HEK293 (cell line): ENCODE data around the gene PIK3CD.

Experiments used
- CTCF ChIA-PET: fragments of 350-600 bp; formaldehyde crosslinking; extraction: SDS; loops from one replicate; lab custom pipeline; 2021; ENCODE audit warnings: antibody characterized with exemption; lab: Yijun Ruan, JAX
- POLR2A ChIA-PET: fragments of 300-600 bp; formaldehyde crosslinking; extraction: SDS; loops from one replicate; lab custom pipeline; 2020; ENCODE audit warnings: antibody characterized with exemption, inconsistent platforms; lab: Yijun Ruan, JAX
- H3K27ac ChIP-seq: fragments of 200-500 bp; sonication (Bioruptor generic); 2 replicates; pipeline ENCODE4 v1.5.1; 2014; ENCODE audit warnings: low read depth, low read length, control low read depth, inconsistent platforms; ENCODE audit errors: extremely low read depth
- H3K36me3 ChIP-seq, 2 experiments: fragments of 200-500 bp in 1 of 2; sonication (Bioruptor generic) in 1 of 2; 1 replicate in 1 of 2; 2 replicates in 1 of 2; pipeline ENCODE4 v1.5.1; 2014 to 2017; ENCODE audit warnings: inconsistent platforms in 2 of 2, low read length in 2 of 2; ENCODE audit not compliant: control insufficient read depth in 2 of 2, insufficient read depth in 1 of 2
- H3K4me1 ChIP-seq: fragments of 200-500 bp; sonication (Bioruptor generic); 2 replicates; pipeline ENCODE4 v1.5.1; 2014; ENCODE audit warnings: mild to moderate bottlenecking, low read length, inconsistent platforms; ENCODE audit not compliant: control insufficient read depth, insufficient read depth
- H3K4me3 ChIP-seq: 2 replicates; pipeline ENCODE4 v1.5.1; 2011; ENCODE audit warnings: low read depth, mild to moderate bottlenecking, control low read depth, low read length, moderate library complexity
- H3K9me3 ChIP-seq: fragments of 200-500 bp; sonication (Bioruptor generic); 2 replicates; pipeline ENCODE4 v1.5.1; 2014; ENCODE audit warnings: low read depth, low read length, inconsistent platforms; ENCODE audit not compliant: control insufficient read depth, insufficient read depth
- KLF17 ChIP-seq: fragments of 450-650 bp; formaldehyde crosslinking; IDR thresholded peaks from 2 replicates; pipeline ENCODE4 v1.5.1; 2016; ENCODE audit warnings: missing biosample characterization, missing genetic modification characterization
- KLF7 ChIP-seq: fragments of 450-650 bp; formaldehyde crosslinking; IDR thresholded peaks from 2 replicates; pipeline ENCODE4 v1.5.1; 2016; ENCODE audit warnings: missing biosample characterization, missing genetic modification characterization, borderline replicate concordance
- OVOL3 ChIP-seq: fragments of 450-650 bp; formaldehyde crosslinking; IDR thresholded peaks from 2 replicates; pipeline ENCODE4 v1.5.1; 2016; ENCODE audit warnings: missing biosample characterization, missing genetic modification characterization
- PRDM2 ChIP-seq: fragments of 450-650 bp; formaldehyde crosslinking; IDR thresholded peaks from 2 replicates; pipeline ENCODE4 v1.5.1; 2016; ENCODE audit warnings: missing biosample characterization, missing genetic modification characterization, borderline replicate concordance
- SETDB1 ChIP-seq: IDR thresholded peaks from one replicate; pipeline ENCODE4 v1.6.1; 2017; ENCODE audit warnings: mild to moderate bottlenecking, low read length, moderate library complexity, mixed read lengths; ENCODE audit not compliant: insufficient read length
- ZBTB49 ChIP-seq: fragments of 450-650 bp; formaldehyde crosslinking; IDR thresholded peaks from 2 replicates; pipeline ENCODE4 v1.5.1; 2016; ENCODE audit warnings: missing biosample characterization, missing genetic modification characterization, low read depth
- ZEB2 ChIP-seq: fragments of 450-650 bp; formaldehyde crosslinking; IDR thresholded peaks from 2 replicates; pipeline ENCODE4 v1.5.1; 2016; ENCODE audit warnings: missing biosample characterization, missing genetic modification characterization
- ZNF138 ChIP-seq: fragments of 450-650 bp; formaldehyde crosslinking; IDR thresholded peaks from 2 replicates; pipeline ENCODE4 v1.5.1; 2016; ENCODE audit warnings: missing biosample characterization, missing genetic modification characterization, borderline replicate concordance
- ZNF18 ChIP-seq: fragments of 450-650 bp; formaldehyde crosslinking; IDR thresholded peaks from 2 replicates; pipeline ENCODE4 v1.5.1; 2016; ENCODE audit warnings: missing biosample characterization, missing genetic modification characterization
- ZNF266 ChIP-seq: fragments of 450-650 bp; formaldehyde crosslinking; IDR thresholded peaks from 2 replicates; pipeline ENCODE4 v1.5.1; 2016; ENCODE audit warnings: missing biosample characterization, missing genetic modification characterization, low read depth
- ZNF274 ChIP-seq, 2 experiments: fragments of 200-500 bp in 1 of 2; fragments of 450-650 bp in 1 of 2; sonication (Bioruptor generic) in 1 of 2; formaldehyde crosslinking in 1 of 2; IDR thresholded peaks; 2 replicates each; pipeline versions ENCODE4 v1.5.1 to v1.6.1; 2014 to 2016; ENCODE audit warnings: borderline replicate concordance in 1 of 2, inconsistent platforms in 1 of 2, low read length in 1 of 2, missing biosample characterization in 1 of 2, missing genetic modification characterization in 1 of 2
- ZNF280C ChIP-seq: fragments of 450-650 bp; formaldehyde crosslinking; IDR thresholded peaks from 2 replicates; pipeline ENCODE4 v1.5.1; 2016; ENCODE audit warnings: missing biosample characterization, missing genetic modification characterization
- ZNF362 ChIP-seq: fragments of 450-650 bp; formaldehyde crosslinking; IDR thresholded peaks from 2 replicates; pipeline ENCODE4 v1.5.1; 2016; ENCODE audit warnings: missing biosample characterization, missing genetic modification characterization
- ZNF37A ChIP-seq: fragments of 450-650 bp; IDR thresholded peaks from 2 replicates; pipeline ENCODE4 v1.5.1; 2018; ENCODE audit warnings: missing biosample characterization, missing genetic modification characterization
- ZNF488 ChIP-seq: fragments of 450-650 bp; formaldehyde crosslinking; IDR thresholded peaks from 2 replicates; pipeline ENCODE4 v1.5.1; 2016; ENCODE audit warnings: missing biosample characterization, missing genetic modification characterization
- ZNF555 ChIP-seq: fragments of 450-650 bp; formaldehyde crosslinking; conservative IDR thresholded peaks from 2 replicates; pipeline ENCODE4 v1.5.1; 2017; ENCODE audit warnings: missing biosample characterization, mild to moderate bottlenecking, missing genetic modification characterization, inconsistent platforms
- ZNF571 ChIP-seq: fragments of 450-650 bp; formaldehyde crosslinking; IDR thresholded peaks from 2 replicates; pipeline ENCODE4 v1.5.0; 2017; ENCODE audit warnings: missing biosample characterization, missing genetic modification characterization
- ZNF629 ChIP-seq: fragments of 450-650 bp; formaldehyde crosslinking; IDR thresholded peaks from 2 replicates; pipeline ENCODE4 v1.5.1; 2017; ENCODE audit warnings: missing biosample characterization, missing genetic modification characterization
- ZNF664 ChIP-seq: fragments of 450-650 bp; formaldehyde crosslinking; IDR thresholded peaks from 2 replicates; pipeline ENCODE4 v1.5.1; 2016; ENCODE audit warnings: missing biosample characterization, missing genetic modification characterization
- ZNF670 ChIP-seq: fragments of 450-650 bp; formaldehyde crosslinking; IDR thresholded peaks from 2 replicates; pipeline ENCODE4 v1.5.1; 2016; ENCODE audit warnings: missing biosample characterization, missing genetic modification characterization, low read depth
- ZNF677 ChIP-seq: fragments of 450-650 bp; IDR thresholded peaks from 2 replicates; pipeline ENCODE4 v1.5.0; 2018; ENCODE audit warnings: missing biosample characterization, mild to moderate bottlenecking, missing genetic modification characterization, moderate library complexity

Gene PIK3CD

GRCh38 chr1:9605946-9606455 lies 45.5 kb upstream of the PIK3CD start (continued):
- no peak for TF ChIP-seq ZNF18
- no peak for TF ChIP-seq OVOL3
- no peak for TF ChIP-seq ZBTB49
- no peak for TF ChIP-seq ZNF274 (IDR thresholded peaks at IDR 0.05; ENCODE audit: low read length)
- TF ChIP-seq ZNF274 (tag by site-specific recombination; IDR thresholded peaks at IDR 0.05; ENCODE audit: borderline replicate concordance): no peak
- TF ChIP-seq ZNF664 (tag by site-specific recombination): no peak
- TF ChIP-seq ZNF280C (tag by site-specific recombination): no peak
- no peak for TF ChIP-seq SETDB1

GRCh38 chr1:9606458-9606857 lies 45.1 kb upstream of the PIK3CD start:
- Histone ChIP-seq H3K27ac (no peak overlapping the region), H3K4me1 (no peaks in the 10 kb centered on the region), H3K9me3 (no peaks in the 10 kb centered on the region), H3K36me3 (peaks cover 0 to 97% of the 10 kb centered on the region in 2 experiments; a peak in 2 of 3 replicates), H3K4me3 (no peak overlapping the region)
- POLR2A ChIA-PET: no interaction called here
- CTCF ChIA-PET: no interaction called here
- no peak for TF ChIP-seq ZNF571 (tag by site-specific recombination)
- no peak for TF ChIP-seq ZNF677
- no peak for TF ChIP-seq ZNF488
- no peak for TF ChIP-seq ZNF670 (tag by site-specific recombination)
- TF ChIP-seq KLF17: no peak
- TF ChIP-seq ZNF629 (tag by site-specific recombination): no peak
- no peak for TF ChIP-seq KLF7 (tag by site-specific recombination)
- no peak for TF ChIP-seq ZNF362 (tag by site-specific recombination)
- no peak for TF ChIP-seq ZNF555 (tag by site-specific recombination)
- no peak for TF ChIP-seq ZNF37A (tag by site-specific recombination)
- TF ChIP-seq ZNF138: no peak
- no peak for TF ChIP-seq ZNF266
- no peak for TF ChIP-seq ZEB2 (tag by site-specific recombination)
- no peak for TF ChIP-seq PRDM2 (tag by site-specific recombination)
